ENCODE data around the gene KCNC2.

Gene KCNC2

GRCh38 chr12:75058228-75058627, 151.4 kb downstream of the KCNC2 start:
- DNase-seq (ENCODE audit: low read depth in 2 of 2) = no peak

GRCh38 chr12:75048767-75049166, 160.9 kb downstream of the KCNC2 start:
- no peak for DNase-seq (ENCODE audit: low read depth in 2 of 2)

- no peak for DNase-seq (ENCODE audit: low read depth in 2 of 2)
These were observed 161.6 kb downstream of the KCNC2 start for GRCh38 chr12:75047885-75048525.

GRCh38 chr12:75042125-75042524, 167.5 kb downstream of the KCNC2 start:
- DNase-seq (ENCODE audit: low read depth in 2 of 2) = no peak

GRCh38 chr12:75041472-75041871, 168.2 kb downstream of the KCNC2 start:
- DNase-seq (ENCODE audit: low read depth in 2 of 2) = no peak

- DNase-seq (ENCODE audit: low read depth in 2 of 2) = no peak
These were observed 189.5 kb downstream of the KCNC2 start for GRCh38 chr12:75020068-75020557.

- no peak for DNase-seq (ENCODE audit: low read depth in 2 of 2)
These were observed 198.5 kb downstream of the KCNC2 start for GRCh38 chr12:75011120-75011519.

- DNase-seq (ENCODE audit: low read depth in 2 of 2) = no peak
These were observed 202.5 kb downstream of the KCNC2 start for GRCh38 chr12:75007133-75007532.

- DNase-seq (ENCODE audit: low read depth in 2 of 2) = no peak
These were observed 209.5 kb downstream of the KCNC2 start for GRCh38 chr12:75000120-75000519.

- no peak for DNase-seq (ENCODE audit: low read depth in 2 of 2)
These were observed 210.2 kb downstream of the KCNC2 start for GRCh38 chr12:74999474-74999873.
